ENCODE measurements around the gene GUCA2A. TPM values are rescaled to one million over a fixed set of nuclear protein-coding genes. Genes with fewer than 3 reads are reported as not detected.

Gene GUCA2A
- total RNA-seq, 1 experiment from 2014 or later = not detected

- no TSS peak for BruUV-seq (replicated peaks)
- TF ChIP-seq CTCF (conservative IDR thresholded peaks at IDR 0.05) (no peak), EZH2 (IDR thresholded peaks at IDR 0.05; ENCODE audit: low read depth) (no peak)
- intact Hi-C loops (cut with micrococcal nuclease; ENCODE audit: unreplicated experiment) = no loop called here
- H2AFZ ChIP-seq = no peak overlapping the region
- H3F3A ChIP-seq (ENCODE audit: insufficient read depth, low read depth) = no peaks in the 10 kb centered on the region
- no peaks in the 10 kb centered on the region for H3K9me2 ChIP-seq (ENCODE audit: insufficient read depth)
- ChIA-PET CTCF (no interaction called here), POLR2A (ENCODE audit: unreplicated experiment) (no interaction called here)
- H3K27ac ChIP-seq = no peak overlapping the region
- H3K79me2 ChIP-seq (ENCODE audit: low read depth) = no peaks in the 10 kb centered on the region
- no peaks in the 10 kb centered on the region for H3K27me3 ChIP-seq (ENCODE audit: insufficient read depth, low read depth)
- DNase-seq = no peak
- H3K9me3 ChIP-seq (ENCODE audit: insufficient read depth, low read depth) = no peaks in the 10 kb centered on the region
- H4K20me1 ChIP-seq (ENCODE audit: insufficient read depth) = no peaks in the 10 kb centered on the region
- no peak overlapping the region for H3K4me2 ChIP-seq
- H3K36me3 ChIP-seq (ENCODE audit: low read depth) = no peaks in the 10 kb centered on the region
- H3K4me1 ChIP-seq (replicated peaks; ENCODE audit: insufficient read depth) = peaks cover 7% of the 10 kb centered on the region; the same call in 1 of the 2 replicates
- no peak overlapping the region for H3K4me3 ChIP-seq
These were observed 28.1 kb downstream of the GUCA2A start for GRCh38 chr1:42136466-42136865.

- no peak overlapping the region for H3K27ac ChIP-seq
- no peaks in the 10 kb centered on the region for H3K36me3 ChIP-seq (ENCODE audit: low read depth)
- ChIA-PET CTCF (no interaction called here), POLR2A (ENCODE audit: unreplicated experiment) (no interaction called here)
- no peaks in the 10 kb centered on the region for H3K27me3 ChIP-seq (ENCODE audit: insufficient read depth, low read depth)
- H3K9me3 ChIP-seq (ENCODE audit: insufficient read depth, low read depth) = no peaks in the 10 kb centered on the region
- no peaks in the 10 kb centered on the region for H4K20me1 ChIP-seq (ENCODE audit: insufficient read depth)
- no peak overlapping the region for H2AFZ ChIP-seq
- intact Hi-C loops (cut with micrococcal nuclease; ENCODE audit: unreplicated experiment) = no loop called here
- DNase-seq = peak in 1 of 2 experiments; percentile 84
- TF ChIP-seq CTCF (conservative IDR thresholded peaks at IDR 0.05) (no peak), EZH2 (IDR thresholded peaks at IDR 0.05; ENCODE audit: low read depth) (no peak)
- H3K4me2 ChIP-seq = 0 out of 2 replicates have a peak overlapping the region, but pooled peaks have one; percentile 1
- no peaks in the 10 kb centered on the region for H3K79me2 ChIP-seq (ENCODE audit: low read depth)
- no TSS peak for BruUV-seq (replicated peaks)
- H3K4me3 ChIP-seq = no peak overlapping the region
- H3K4me1 ChIP-seq (replicated peaks; ENCODE audit: insufficient read depth) = peaks cover 7% of the 10 kb centered on the region; the same call in 1 of the 2 replicates
- H3F3A ChIP-seq (ENCODE audit: insufficient read depth, low read depth) = no peaks in the 10 kb centered on the region
- H3K9me2 ChIP-seq (ENCODE audit: insufficient read depth) = no peaks in the 10 kb centered on the region
These were observed 29.1 kb downstream of the GUCA2A start for GRCh38 chr1:42135426-42135825.

GRCh38 chr1:42133809-42134526 lies 30.6 kb downstream of the GUCA2A start:
- H3K9me3 ChIP-seq (ENCODE audit: insufficient read depth, low read depth) = no peaks in the 10 kb centered on the region
- H3K36me3 ChIP-seq (ENCODE audit: low read depth) = no peaks in the 10 kb centered on the region
- no peak overlapping the region for H3K27ac ChIP-seq
- no peaks in the 10 kb centered on the region for H3K27me3 ChIP-seq (ENCODE audit: insufficient read depth, low read depth)
- intact Hi-C loops (cut with micrococcal nuclease; ENCODE audit: unreplicated experiment) = no loop called here
- TF ChIP-seq CTCF (conservative IDR thresholded peaks at IDR 0.05) (no peak), EZH2 (IDR thresholded peaks at IDR 0.05; ENCODE audit: low read depth) (no peak)
- no peaks in the 10 kb centered on the region for H4K20me1 ChIP-seq (ENCODE audit: insufficient read depth)
- CTCF ChIA-PET = no interaction called here
- H3K4me3 ChIP-seq = no peak overlapping the region
- H3K4me1 ChIP-seq (replicated peaks; ENCODE audit: insufficient read depth) = peaks cover 7% of the 10 kb centered on the region; the same call in 1 of the 2 replicates
- no peaks in the 10 kb centered on the region for H3K9me2 ChIP-seq (ENCODE audit: insufficient read depth)
- POLR2A ChIA-PET (ENCODE audit: unreplicated experiment) = no interaction called here
- no peak overlapping the region for H2AFZ ChIP-seq
- DNase-seq = no peak
- no peak overlapping the region for H3K4me2 ChIP-seq
- no peaks in the 10 kb centered on the region for H3K79me2 ChIP-seq (ENCODE audit: low read depth)
- no peaks in the 10 kb centered on the region for H3F3A ChIP-seq (ENCODE audit: insufficient read depth, low read depth)
- BruUV-seq (replicated peaks) = no TSS peak

Data from PC-9 (cell line).